ENCODE results near the gene PHF2.

GRCh38 chr9:93648836-93649235 is 72.5 kb downstream of the PHF2 start:
- TF ChIP-seq CTCF (IDR thresholded peaks at IDR 0.05) (no peak), POLR2A (IDR thresholded peaks at IDR 0.05) (no peak)

Data from sigmoid colon (tissue), 3 donors.